ENCODE results near the gene CTSE.
A peak's percentile ranks its signal among the peaks of the same experiment; 100 is the strongest.

Gene CTSE

DNA sequence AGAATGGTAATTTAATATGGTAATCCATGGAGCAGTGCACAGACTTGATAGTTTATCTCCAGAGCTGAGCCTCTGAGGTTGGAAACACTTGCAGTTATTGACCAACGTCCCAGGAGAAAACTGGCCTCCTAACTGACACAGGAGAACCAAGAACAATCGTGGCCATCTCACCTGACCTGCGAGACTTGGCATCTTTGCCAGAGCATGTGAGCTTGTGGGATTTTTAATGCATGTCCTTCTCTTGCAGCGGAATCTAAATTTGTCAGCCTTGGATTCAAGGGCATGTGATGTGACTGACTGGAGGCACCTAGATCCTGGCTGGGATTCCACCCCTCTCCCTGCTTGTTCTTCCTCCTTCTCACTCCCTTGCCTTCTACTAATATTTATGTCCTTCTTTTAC lies 52.6 kb downstream of the CTSE start:
- no peak for DNase-seq (ENCODE audit: low spot score)

DNA sequence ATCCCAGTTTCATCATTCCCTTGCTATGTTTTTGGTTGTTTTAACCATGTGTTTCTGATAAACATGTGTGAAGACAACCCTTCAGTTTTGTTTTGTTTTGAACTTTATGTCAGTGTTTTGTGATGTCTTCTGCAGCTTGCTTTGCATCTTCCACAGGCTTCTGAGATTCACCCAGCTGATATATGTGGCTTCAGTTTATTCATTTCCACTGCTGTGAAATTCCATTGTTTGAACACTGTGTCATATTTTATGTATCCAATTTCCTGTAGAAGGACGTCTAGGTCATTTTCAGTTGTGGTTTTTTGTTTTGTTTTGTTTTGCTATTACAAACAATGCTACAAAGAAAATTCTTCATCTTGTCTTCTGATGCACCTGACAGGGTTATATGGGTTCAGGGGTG lies 53.2 kb downstream of the CTSE start:
- DNase-seq (ENCODE audit: low spot score) = peak; percentile 38

- no peak for DNase-seq (ENCODE audit: low spot score)
These were observed 54.5 kb downstream of the CTSE start for GRCh38 chr1:205969229-205969628.

- no peak for DNase-seq (ENCODE audit: low spot score)
These were observed 56.0 kb downstream of the CTSE start for GRCh38 chr1:205967554-205968335.

DNA sequence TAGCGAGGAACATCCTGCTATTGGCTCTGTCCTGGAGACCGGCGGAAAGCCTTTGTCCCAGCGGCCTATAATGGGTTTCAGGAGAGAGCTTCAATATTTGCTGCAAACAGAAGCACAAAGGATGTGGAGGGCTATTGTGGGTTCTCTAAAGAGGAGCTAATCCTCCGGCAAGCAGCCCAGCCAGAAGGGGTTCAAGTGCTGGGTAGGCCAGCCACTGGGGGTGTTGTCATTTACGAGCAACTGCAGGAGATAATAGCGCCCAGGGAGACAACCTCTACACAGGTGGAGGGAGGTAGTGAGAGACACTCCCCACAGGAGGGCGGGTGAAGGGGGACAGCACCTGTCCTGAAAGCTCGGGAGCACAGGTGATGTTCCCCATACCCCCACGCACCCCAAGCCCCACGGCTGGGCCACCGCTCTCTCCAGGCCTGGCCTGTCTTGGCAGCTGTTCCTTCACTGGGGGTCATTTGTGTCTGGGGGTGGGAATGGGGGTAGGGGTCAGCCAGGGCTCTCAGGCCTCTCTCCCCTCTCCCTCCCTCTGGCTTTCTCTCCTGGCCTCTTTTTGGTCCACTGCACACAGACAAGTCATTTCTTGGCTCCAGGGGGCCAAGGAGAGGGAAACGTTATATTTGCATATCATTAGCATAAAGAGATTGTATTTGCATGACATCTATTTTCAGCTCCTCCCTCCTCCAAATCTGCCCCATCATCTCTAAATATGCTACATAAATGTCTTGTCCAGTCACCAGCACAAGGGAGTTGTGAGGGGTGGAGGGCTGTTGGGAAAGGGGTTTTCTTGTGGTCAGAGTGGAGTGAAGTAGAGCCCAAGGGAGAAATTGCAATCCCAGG lies 58.4 kb downstream of the CTSE start:
- DNase-seq (ENCODE audit: low spot score) = no peak

DNA sequence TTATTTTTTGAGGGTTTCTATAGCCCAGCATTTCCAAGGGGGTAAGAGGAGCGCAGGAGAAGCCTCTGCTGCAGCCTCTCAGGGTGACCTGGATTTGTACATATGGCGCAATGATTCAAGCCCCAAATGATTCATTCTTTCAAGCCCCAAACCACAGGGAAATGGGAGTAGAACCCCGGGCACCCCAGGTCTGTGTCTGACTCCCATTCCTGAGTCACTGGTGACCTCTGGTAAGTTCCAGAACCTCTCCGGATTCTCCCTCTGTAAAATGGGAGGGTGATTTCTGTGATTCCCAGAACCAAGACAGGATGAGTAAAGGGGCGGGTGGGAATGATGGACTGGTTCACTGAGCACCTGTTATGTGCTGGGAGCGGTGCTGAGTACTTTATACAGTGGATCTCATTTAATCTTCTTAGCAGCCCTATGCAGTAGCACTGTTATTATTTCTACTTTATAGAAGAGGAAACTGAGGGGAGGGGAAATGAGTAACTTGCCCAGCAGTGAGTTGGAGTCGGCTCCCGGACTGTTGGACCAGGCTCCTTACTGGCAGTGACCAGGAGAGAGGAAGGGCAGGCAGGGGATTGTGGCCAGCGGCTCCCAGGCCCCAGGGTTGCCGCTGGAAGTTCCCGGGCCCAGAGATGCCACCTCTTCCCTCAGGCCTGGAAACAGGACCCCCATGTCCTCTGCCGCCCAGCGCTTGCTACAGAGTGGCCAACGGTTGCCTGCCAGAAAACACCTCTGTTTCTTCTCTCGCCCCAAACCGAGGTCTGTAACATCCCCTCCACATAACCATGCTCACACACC lies 60.1 kb downstream of the CTSE start:
- peak; percentile 83 for DNase-seq (ENCODE audit: low spot score)

DNA sequence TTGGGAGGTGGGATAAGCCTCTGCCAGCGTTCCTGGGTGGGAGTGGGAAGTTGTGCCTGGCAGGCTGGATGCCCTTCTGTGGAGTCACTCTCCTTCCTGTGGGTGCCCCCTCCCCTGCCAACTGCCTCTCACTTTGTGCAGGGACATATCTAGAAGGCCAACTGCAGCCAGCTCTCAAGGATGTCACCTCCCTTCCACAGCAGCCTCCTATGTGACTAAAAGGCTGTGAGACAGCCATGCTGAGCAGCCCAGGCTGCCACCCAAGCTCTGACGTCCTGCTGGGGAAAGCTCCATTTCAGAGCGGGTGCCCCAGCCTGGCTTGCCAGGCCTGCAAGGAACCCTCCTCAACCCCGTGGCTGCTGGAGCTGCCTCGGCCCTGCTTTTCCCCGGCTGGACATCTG lies 60.9 kb downstream of the CTSE start:
- peak; percentile 38 for DNase-seq (ENCODE audit: low spot score)

GRCh38 chr1:205961991-205962820 lies 61.5 kb downstream of the CTSE start:
- no peak for DNase-seq (ENCODE audit: low spot score)

DNA sequence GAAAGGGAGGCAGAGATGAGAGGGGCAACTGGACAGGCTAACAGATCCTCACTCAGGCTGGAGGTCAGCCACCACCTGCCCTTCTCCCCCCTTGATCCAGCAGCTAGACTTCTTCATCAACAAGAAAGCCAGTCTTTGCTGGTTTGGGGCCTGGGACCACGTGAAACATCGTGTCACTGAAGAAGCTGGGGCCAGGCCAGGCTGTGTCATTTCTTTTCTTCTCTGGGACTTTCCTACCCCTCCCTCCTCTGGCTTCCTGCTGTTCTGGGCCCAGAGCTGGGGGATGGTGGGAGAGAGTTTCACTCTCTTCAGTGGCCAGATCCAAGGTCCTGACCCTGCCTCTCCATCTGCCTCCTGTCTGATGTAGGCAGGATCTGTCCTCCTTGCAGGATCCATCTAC lies 62.3 kb downstream of the CTSE start:
- peak; percentile 36 for DNase-seq (ENCODE audit: low spot score)

DNA sequence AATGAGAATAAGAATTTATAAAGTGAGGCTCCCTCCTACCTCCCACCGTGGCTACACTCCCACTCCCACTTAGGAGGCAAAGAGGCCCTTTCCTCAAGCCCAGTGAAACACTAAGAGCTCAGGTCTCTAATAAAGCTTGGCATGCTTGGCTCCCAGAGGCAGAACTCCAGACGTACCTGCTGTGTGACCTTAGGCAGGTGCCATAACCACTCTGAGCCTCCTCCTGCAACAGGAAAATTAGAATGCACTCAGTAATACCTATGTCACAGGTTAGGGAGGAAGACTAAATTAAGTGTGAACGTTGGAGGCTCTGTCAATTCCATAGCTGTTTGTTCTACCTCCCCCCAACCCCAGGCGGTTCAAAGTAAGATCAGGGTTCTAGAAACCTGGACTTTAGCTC lies 63.9 kb downstream of the CTSE start:
- no peak for DNase-seq (ENCODE audit: low spot score)
